Measurements from ENCODE around the gene TRPM3. TPM values are rescaled to one million over a fixed set of nuclear protein-coding genes. Genes with fewer than 3 reads are reported as not detected.

Gene TRPM3
- polyA plus RNA-seq, 2 of the 4 experiments (the other 2 are of a cell fraction): not detected

GRCh38 chr9:70600506-70600905, 520.9 kb downstream of the TRPM3 start:
- Histone ChIP-seq H3K27ac (no peak overlapping the region; a peak in 1 of 6 replicates), H3K4me1 (no peaks in the 10 kb centered on the region), H3K4me2 (no peak overlapping the region), H3K4me3 (no peak overlapping the region), H3K9me3 (no peaks in the 10 kb centered on the region)
- DNase-seq (ENCODE audit: low read depth in 1 of 2, low spot score in 1 of 2): no peak
- CTCF ChIA-PET: interaction anchor here (0.8 to 2.6 kb wide), 6 partner anchors 23 to 629 kb away, joined by 3 to 21 read pairs (median 4); no protein-coding TSS in a partner anchor
- POLR2A ChIA-PET: interaction anchor here (3.2 kb wide), 1 partner anchor 181 kb away, joined by 39 read pairs; no protein-coding TSS in a partner anchor
- no peak for FAIRE-seq
- 0% methylated on average over 1 of the region's 1 CpG for WGBS (ENCODE audit: missing lambda C conversion rate)
- no peak for ATAC-seq
- TF ChIP-seq ZFP36 (IDR thresholded peaks at IDR 0.05; ENCODE audit: borderline replicate concordance, partially characterized antibody) (no peak), HOXA7 (CRISPR knock-in tag; IDR thresholded peaks at IDR 0.05) (no peak), HMGXB4 (CRISPR knock-in tag; IDR thresholded peaks at IDR 0.05; ENCODE audit: borderline replicate concordance) (no peak), SMC3 (IDR thresholded peaks at IDR 0.05) (no peak), MAZ (IDR thresholded peaks at IDR 0.05; ENCODE audit: borderline replicate concordance, low read depth, low read length) (no peak), CBX2 (IDR thresholded peaks at IDR 0.05; ENCODE audit: borderline replicate concordance, low read depth) (no peak), HEYL (CRISPR knock-in tag; IDR thresholded peaks at IDR 0.05) (no peak)

- POLR2A ChIA-PET: interaction anchor here (1.0 kb wide), 1 partner anchor 179 kb away, joined by 4 read pairs; no protein-coding TSS in a partner anchor
- H3K4me3 ChIP-seq: no peak overlapping the region
Measured at GRCh38 chr9:70597886-70598285, 523.5 kb downstream of the TRPM3 start.

GRCh38 chr9:70595211-70595610, 526.2 kb downstream of the TRPM3 start:
- TF ChIP-seq FOSB (CRISPR knock-in tag; IDR thresholded peaks at IDR 0.05) (no peak), CTCF (IDR thresholded peaks at IDR 0.05) (no peak)
- no peak overlapping the region for H3K4me3 ChIP-seq
- CTCF ChIA-PET: no interaction called here
- POLR2A ChIA-PET: no interaction called here
- H3K27ac ChIP-seq: no peak overlapping the region
- no peaks in the 10 kb centered on the region for H3K9me3 ChIP-seq
- DNase-seq (ENCODE audit: low read depth in 1 of 2, low spot score in 1 of 2) (no peak), FAIRE-seq (no peak), ATAC-seq (no peak)
- H3K4me1 ChIP-seq: no peaks in the 10 kb centered on the region
- H3K4me2 ChIP-seq: no peak overlapping the region
- WGBS (ENCODE audit: missing lambda C conversion rate): 37% methylated on average over 4 of the region's 4 CpGs

More at GRCh38 chr9:70597886-70598285, 523.5 kb downstream of the TRPM3 start:
- no peaks in the 10 kb centered on the region for H3K9me3 ChIP-seq
- no peak for DNase-seq (ENCODE audit: low read depth in 1 of 2, low spot score in 1 of 2)
- H3K4me2 ChIP-seq: no peak overlapping the region
- H3K27ac ChIP-seq: no peak overlapping the region
- no peak for TF ChIP-seq HOXB13 (CRISPR knock-in tag; IDR thresholded peaks at IDR 0.05; ENCODE audit: low read depth)
- TF ChIP-seq USF2 (IDR thresholded peaks at IDR 0.05): no peak
- no peak for TF ChIP-seq HEYL (CRISPR knock-in tag; IDR thresholded peaks at IDR 0.05)
- no peak for ATAC-seq
- no peaks in the 10 kb centered on the region for H3K4me1 ChIP-seq
- CTCF ChIA-PET: interaction anchor here (1.3 to 2.0 kb wide), 3 partner anchors 10 to 258 kb away, joined by 3 to 8 read pairs (median 4); no protein-coding TSS in a partner anchor
- FAIRE-seq: no peak

GRCh38 chr9:70594386-70594944, 527.0 kb downstream of the TRPM3 start:
- FAIRE-seq (no peak), ATAC-seq (no peak), DNase-seq (ENCODE audit: low read depth in 1 of 2, low spot score in 1 of 2) (no peak)
- Histone ChIP-seq H3K4me3 (no peak overlapping the region), H3K4me1 (no peaks in the 10 kb centered on the region), H3K27ac (no peak overlapping the region), H3K4me2 (no peak overlapping the region), H3K9me3 (no peaks in the 10 kb centered on the region)
- CTCF ChIA-PET: interaction anchor here (0.9 to 2.5 kb wide), 2 partner anchors 8 to 12 kb away, joined by 3 to 22 read pairs; no protein-coding TSS in a partner anchor
- POLR2A ChIA-PET: no interaction called here
- WGBS (ENCODE audit: missing lambda C conversion rate): 64% methylated on average over 2 of the region's 2 CpGs
- TF ChIP-seq CBX8 (IDR thresholded peaks at IDR 0.05): no peak
- TF ChIP-seq HMGXB4 (CRISPR knock-in tag; IDR thresholded peaks at IDR 0.05; ENCODE audit: borderline replicate concordance): no peak
- TF ChIP-seq SREBF2 (IDR thresholded peaks at IDR 0.05): no peak
- TF ChIP-seq GATA3 (IDR thresholded peaks at IDR 0.05; ENCODE audit: borderline replicate concordance): no peak
- no peak for TF ChIP-seq PHF8 (IDR thresholded peaks at IDR 0.05; ENCODE audit: borderline replicate concordance, low read depth)
- no peak for TF ChIP-seq HOXB5 (CRISPR knock-in tag; IDR thresholded peaks at IDR 0.05)
- no peak for TF ChIP-seq HES2 (IDR thresholded peaks at IDR 0.05)
- no peak for TF ChIP-seq MAFK (IDR thresholded peaks at IDR 0.05; ENCODE audit: partially characterized antibody)
- TF ChIP-seq CTCF (IDR thresholded peaks at IDR 0.05): no peak
- no peak for TF ChIP-seq MAX (IDR thresholded peaks at IDR 0.05)
- TF ChIP-seq EP300 (IDR thresholded peaks at IDR 0.05): no peak

Data from A549 (cell line).